Peyer's patch (tissue), 4 donors: Measurements from ENCODE around the gene RASSF4.

Source experiments
- POLR2A ChIP-seq, 2 donors: fragments of 450-650 bp; IDR thresholded peaks; one replicate each; pipeline ENCODE4 v1.5.1; 2017; ENCODE audit warnings: antibody characterized with exemption in 2 of 2, mild to moderate bottlenecking in 2 of 2, moderate library complexity in 2 of 2
- TF ChIP-seq, protein P1 (sequence below), 6 experiments: fragments of 450-650 bp in 4 of 6; fragments of 200-600 bp in 2 of 6; sonication (generic) in 1 of 6; IDR thresholded peaks; one replicate each; pipeline ENCODE4 v1.5.1; 2017 to 2019; ENCODE audit warnings: antibody characterized with exemption in 6 of 6, mild to moderate bottlenecking in 3 of 6, moderate library complexity in 1 of 6

DNA sequence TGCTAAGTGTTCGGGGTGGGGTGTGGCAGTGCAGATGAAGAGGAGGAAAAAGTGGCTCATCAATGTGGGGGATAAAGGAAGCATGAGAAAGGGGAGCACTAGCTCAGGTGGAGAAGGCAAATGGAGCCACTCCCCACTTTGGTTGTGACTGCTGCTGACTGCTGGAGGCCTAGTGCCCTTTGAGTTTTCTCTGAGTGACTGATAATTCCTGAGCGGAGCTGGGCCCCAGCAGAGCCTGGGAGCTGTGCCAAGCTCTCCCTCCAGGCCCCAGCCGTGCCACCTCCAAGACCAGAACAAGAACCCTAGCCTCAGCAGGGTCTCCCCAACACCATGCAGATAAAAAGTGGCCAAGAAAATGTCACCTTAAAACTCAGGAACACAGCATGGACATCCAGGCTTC lies 9.7 kb upstream of the RASSF4 start:
- TF ChIP-seq, protein P1, sequence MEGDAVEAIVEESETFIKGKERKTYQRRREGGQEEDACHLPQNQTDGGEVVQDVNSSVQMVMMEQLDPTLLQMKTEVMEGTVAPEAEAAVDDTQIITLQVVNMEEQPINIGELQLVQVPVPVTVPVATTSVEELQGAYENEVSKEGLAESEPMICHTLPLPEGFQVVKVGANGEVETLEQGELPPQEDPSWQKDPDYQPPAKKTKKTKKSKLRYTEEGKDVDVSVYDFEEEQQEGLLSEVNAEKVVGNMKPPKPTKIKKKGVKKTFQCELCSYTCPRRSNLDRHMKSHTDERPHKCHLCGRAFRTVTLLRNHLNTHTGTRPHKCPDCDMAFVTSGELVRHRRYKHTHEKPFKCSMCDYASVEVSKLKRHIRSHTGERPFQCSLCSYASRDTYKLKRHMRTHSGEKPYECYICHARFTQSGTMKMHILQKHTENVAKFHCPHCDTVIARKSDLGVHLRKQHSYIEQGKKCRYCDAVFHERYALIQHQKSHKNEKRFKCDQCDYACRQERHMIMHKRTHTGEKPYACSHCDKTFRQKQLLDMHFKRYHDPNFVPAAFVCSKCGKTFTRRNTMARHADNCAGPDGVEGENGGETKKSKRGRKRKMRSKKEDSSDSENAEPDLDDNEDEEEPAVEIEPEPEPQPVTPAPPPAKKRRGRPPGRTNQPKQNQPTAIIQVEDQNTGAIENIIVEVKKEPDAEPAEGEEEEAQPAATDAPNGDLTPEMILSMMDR (IDR thresholded peaks at IDR 0.05): no peak
- no peak for TF ChIP-seq POLR2A (IDR thresholded peaks at IDR 0.05)
